8988T (cell line): ENCODE measurements around the gene BRPF1.

Source experiments
- DNase-seq: peaks from one replicate; pipeline ENCODE4 v3.0.0; 2011

BRPF1 gene

DNA sequence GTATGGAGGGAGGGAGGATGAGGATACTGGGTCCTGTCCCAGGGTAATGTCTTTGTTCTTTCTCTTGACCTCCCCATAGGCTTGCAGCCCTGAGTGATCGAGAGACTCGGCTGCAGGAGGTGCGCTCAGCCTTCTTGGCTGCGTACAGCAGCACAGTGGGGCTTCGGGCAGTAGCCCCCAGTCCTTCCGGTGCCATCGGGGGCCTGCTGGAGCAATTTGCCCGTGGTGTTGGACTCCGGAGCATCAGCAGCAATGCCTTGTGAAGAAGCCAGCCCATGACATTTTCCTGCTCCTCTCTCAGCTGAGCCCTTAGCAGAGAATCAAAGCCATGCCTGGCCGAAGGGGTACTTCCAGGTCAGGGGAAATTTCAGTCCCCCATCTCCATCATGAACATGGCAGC is 29.8 kb upstream of the BRPF1 start:
- DNase-seq: no peak

DNA sequence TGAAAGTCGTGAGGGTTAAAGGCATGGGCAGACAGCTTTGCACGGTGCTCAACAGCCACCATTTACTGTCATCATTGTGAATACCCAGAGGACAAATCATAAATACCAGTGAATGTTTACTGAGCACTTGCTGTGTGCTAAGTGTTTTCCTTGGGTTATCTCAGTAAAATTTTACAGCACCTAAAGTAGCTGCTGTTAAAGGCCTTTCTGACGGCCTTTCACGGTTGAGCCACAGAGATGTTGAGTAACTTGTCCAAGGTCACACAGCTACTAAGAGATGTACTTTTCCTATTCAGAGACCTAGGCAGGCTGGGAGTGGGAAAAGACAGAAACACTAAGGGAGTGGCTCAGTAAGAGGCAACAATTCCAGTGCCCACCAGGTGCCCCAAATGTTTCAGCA is 28.3 kb upstream of the BRPF1 start:
- DNase-seq: no peak

DNA sequence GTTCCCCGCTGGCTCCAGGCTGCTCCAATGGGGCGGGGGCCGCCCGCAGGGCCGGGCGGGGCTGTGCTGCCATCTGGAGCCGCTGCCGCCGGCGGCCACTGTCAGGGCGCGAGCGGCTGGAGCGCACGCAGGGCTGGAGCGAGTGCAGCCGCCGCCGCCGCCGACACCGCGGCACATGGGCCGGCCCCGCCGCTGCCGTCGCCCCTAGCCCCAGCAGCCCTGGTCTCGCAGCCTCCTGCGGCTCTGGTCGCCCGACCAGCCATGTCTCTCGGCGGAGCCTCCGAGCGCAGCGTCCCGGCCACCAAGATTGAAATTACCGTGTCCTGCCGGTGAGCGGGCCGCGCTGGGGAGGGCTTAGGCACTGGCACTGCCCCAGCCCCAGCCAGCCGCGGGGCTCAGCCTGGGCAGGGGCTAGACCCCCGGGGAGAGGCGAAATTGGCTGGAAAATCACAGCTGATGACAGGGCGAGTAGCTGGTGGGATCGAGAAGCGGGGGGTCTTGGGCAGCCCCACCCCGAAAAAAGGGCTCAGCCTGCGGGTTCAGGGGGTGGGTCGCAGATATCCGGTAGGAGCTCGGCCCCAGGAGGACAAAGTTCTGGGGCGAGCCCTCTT is 27.7 kb upstream of the BRPF1 start, which contains the start of gene CPNE9:
TSS of gene CPNE9 (plus strand) at position 98 of the 611 bp plus-strand sequence. CDS start at position 262, 164 bp downstream.
- DNase-seq: peak; percentile 77

DNA sequence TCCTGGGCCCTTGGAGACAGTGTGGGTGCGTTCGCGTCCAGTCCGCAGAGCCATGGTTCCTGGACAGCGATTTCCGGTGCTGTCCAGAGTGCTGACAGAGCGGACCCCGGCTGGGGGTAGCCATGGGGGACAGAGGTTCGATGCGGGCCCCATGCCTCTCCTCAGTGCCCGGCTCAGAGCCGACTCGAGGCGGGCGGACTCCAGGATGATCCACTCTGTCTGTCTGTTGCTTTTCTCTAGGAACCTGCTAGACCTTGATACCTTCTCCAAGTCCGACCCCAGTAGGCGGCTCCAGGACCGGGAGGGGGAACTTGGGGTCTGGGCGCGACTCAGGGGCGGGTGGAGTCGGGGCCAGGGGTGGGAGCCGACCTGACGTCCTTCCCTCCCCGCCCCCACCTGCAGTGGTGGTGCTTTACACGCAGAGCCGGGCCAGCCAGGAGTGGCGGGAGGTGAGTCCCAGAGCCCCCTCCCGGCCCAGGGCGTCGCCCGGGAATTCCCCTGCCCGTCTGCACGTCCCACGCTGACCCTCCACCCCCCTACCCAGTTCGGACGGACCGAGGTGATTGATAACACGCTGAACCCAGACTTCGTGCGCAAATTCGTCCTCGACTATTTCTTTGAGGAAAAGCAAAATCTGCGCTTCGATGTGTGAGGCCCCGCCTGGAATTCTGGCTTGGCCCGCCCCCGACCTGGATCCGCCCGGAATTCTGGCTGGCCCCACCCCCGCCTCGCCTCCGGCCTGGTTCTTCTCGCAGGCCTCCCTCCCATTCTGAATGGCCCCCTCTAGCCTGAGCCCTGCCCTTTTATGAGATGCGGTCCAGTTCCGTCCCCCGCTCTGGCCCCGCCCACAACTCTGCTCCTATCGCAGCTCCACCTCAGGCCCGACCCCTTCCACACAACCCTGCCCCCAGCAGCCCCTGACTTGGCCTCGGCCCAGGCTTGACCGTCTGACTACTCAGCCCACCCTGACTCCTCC is 26.9 kb upstream of the BRPF1 start:
- DNase-seq: peak; percentile 91

DNA sequence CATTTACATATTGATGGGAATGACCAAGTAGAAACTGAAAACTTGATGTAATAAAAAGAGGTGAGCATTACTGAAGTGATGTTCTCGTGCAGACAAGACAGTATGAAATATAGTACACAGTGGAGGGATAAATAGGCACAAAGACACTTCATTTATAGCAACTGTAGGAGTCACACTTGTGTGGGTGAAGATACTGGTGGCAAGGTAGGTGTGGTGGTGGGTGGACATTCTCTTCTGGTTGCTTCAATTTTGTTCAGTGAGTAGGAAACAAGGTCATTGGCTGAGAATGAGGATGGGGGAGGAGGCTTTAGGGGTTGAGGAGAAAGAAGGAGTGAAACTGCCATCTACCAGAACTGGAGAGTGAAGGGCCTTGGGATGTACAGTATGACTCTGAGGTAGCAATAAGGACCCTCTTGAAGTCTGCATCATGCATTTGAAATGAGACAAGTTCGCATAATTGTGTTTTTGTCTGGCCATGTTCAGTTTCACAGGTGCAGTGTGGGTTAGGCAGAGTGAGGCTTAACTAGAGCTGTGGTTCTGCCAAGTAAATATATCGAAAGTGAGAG is 21.3 kb upstream of the BRPF1 start:
- DNase-seq: no peak

DNA sequence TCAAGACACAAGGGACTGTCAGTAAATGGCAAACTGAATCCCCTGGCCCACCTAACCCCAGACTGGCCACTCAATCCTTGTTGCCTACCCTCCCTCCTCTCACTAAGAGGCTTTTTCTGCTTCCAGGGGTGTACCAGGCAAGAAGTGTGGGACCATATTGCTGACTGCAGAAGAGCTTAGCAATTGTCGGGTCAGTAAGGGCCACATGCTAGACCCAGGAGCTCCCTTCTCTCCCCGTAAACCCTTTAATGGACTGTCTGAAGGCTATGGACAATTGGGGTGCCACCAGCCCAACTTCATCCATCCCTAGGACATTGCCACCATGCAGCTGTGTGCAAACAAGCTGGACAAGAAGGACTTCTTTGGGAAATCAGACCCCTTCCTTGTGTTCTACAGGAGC is 19.1 kb upstream of the BRPF1 start:
- no peak for DNase-seq

DNA sequence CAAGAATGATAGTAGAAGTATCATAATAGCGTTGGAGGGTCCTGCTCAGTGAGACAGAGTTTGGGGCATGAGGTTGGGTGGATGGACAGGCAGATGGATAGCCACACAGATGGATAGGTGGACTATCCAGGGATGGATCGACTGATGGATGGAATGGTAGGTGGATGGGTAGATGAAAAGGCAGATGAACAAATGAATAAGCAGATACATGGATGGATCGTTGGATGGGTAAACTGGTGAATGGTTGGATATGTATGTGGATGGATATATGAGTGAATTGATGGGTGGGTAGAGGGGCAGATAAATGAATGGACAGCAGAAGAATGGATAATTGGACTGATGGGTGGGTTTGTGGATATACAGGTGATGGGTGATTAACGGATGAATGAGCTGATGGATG is 18.4 kb upstream of the BRPF1 start:
- no peak for DNase-seq

DNA sequence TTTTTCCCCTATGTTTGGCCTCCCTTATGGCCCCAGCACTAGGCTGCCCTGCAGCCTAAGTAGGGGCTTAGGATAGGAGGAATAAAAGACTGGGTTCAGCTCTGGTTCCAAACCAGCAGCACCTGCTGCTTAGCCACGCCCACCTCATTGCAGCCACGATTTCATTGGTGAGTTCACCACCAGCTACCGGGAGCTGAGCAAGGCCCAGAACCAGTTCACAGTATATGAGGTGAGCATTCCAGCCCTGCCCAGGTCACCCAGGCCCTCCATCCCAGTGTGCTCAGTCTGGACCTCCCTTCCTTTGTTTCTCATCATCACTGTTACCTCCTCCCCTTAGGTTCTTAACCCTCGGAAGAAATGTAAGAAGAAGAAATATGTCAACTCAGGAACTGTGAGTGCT is 16.4 kb upstream of the BRPF1 start:
- DNase-seq: no peak

DNA sequence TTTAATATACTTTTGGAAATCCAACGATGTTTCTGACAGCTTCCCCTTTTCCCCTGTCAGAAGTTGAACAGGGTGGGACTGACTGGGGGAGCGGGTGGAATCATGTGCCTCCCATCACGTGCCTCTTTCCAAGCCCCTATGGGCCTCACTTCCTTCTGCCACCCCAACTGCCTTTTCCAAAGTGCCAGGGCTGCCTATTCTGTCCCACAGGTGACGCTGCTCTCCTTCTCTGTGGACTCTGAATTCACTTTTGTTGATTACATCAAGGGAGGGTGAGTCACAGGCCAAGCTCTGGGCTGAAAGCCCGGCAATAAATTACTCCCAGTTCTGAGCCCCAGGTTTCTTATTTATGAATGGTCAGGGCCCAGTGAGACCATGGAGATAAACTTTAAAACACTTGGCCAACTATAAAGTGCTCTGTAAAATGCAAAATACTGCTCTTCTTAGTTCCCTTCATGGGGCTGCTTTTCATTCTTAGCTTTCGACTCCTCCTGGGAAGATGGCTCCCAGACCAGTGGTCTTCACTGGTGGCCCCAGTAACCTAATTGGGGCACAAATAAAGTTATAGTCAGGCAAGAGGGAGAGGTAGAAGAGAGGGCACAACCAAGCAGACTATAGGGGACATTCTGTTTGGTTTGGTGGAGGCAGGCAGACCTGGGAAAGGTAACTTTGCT is 15.6 kb upstream of the BRPF1 start:
- peak; percentile 45 for DNase-seq

DNA sequence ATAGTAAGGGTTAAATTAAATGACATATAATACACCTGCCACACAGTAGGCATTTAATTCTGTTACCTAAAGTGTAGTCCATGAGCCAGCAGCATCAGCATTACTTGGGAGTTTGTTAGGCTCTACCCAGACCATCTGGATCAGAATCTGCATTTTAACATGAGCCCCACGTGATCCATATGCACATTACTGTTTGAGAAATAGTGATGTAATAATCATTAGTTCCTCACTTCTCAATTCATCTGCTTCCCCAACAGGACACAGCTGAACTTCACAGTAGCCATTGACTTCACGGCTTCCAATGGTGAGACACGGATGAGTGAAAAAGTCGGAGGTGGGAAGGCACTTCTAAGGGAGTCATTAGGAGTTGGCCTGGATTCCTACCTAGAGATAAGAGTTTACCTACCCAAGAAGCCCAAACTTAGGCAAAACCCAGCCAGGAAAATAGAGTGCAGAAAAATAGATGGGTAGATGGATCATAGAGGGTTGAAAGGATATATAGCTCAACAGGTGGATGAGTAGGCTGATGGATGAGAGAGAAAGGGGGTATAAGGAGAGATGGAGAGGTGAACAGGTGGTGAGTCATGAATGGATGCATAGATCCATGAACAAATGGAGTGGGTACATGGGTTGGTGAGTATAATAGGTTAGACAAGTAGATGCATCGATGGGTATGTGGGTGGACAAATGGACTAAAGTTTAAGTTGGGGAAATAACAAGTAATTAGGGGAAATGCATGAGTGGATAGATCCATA is 14.6 kb upstream of the BRPF1 start:
- no peak for DNase-seq

DNA sequence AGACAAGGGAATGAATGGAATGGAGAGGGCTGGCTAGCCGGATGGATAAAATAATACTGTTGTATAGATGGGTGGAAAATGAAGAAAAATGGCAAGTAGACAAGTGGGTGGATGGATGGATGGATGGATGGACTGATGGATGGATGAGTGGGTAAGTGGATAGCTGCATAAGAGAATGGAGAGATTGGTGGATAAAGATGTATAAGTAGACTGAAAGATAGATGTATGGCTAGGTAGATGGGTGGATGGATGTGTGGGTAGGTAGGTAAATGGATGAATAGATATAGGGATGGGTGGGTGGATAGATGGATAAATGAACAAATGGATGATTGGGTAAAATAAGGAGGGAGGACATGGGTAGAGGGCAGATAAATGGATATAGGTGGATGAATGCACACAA is 14.0 kb upstream of the BRPF1 start:
- DNase-seq: no peak

DNA sequence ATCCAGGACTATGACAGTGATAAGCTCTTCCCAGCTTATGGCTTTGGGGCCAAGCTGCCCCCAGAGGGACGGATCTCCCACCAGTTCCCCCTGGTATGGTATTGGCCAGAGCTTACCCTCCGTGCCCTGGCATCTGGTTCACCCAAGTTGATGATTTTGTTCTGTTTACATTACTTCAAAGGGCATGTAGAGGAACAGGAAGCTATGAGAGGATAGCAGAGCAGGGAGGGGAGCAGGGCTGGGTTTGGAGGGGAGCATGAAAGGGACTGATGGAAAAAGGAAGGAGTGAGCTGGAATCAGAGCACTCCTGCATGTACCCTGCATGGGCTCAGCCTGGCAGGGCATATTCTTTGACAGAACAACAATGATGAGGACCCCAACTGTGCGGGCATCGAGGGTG is 13.4 kb upstream of the BRPF1 start:
- no peak for DNase-seq

DNA sequence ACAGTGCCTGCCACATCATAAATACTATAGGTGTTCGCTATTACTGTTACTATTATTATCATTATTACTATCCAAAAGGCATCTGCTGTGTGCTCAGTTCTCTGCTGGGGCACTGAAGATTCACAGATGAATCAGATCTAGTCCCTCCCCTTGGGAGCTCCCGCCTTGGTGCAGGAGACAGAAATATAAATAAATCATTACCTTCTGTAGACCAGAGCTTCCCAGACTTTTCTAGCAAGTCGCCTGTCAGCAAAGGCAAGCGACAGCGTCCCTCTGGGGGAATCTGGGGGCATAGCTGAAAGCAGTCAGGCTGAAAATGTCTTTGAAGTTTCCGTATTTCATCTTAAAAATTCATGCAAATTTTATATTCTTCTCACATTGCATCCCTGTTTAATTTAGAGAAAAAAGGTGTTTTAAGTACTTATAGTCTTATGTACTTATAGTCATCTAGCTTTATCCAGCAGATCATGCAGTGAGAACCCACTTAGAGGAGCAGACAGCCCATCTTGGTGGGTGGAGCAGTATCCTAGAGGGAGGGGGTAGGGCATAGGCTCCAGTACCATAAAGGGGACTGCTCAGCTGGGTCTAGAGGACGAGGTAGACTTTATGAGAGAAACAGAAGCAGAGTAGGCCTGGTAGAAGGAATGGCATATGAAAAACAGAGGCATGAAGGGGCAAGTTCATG is 10.4 kb upstream of the BRPF1 start:
- no peak for DNase-seq

DNA sequence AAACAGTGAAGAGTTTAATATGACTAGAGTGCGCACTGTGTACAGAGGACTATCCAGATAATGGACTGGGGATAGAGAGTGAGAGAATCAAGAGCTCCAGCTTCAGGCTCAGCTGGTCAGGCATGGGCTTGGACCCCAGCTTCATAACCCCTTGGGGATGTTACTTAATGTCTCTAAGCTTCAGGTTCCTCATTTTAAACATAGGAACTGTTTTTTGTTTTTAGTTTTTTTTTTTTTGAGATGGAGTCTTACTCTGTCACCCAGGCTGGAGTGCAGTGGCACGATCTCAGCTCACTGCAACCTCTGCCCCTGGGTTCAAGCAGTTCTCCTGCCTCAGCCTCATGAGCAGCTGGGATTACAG is 9.9 kb upstream of the BRPF1 start:
- DNase-seq: no peak

DNA sequence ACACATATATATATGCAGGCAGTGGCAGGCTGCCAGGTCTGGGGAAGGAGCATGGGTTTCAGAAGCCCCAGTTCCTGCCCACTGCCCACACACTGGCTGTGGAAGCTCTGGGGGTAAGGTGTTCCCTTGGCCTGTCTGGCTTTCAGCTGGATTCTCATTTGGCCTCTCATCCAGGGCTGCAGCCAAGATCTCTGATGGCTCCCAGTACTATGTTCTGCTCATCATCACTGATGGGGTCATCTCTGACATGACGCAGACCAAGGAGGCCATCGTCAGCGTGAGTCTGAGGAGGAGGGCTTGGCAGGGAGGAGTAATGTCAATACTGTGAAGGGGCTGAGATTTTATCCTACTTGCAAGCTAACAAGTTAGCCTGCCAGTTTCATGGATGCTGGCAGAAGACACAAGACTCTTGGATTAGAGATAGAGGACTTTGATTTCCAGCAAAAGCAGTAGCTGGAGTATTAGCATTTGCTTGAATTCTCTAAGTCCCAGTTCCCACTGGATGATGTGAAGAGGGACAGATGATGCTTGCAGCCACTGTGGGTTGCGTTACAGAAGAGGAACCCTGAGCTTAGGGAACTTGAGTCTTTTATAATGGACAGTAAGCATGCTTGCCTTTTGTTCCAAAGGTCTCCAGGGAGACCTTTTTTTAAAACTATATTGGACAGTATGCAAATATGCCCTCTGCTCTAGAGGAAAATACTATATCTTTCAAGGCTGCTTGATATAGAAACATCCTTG is 5.6 kb upstream of the BRPF1 start:
- DNase-seq: no peak

DNA sequence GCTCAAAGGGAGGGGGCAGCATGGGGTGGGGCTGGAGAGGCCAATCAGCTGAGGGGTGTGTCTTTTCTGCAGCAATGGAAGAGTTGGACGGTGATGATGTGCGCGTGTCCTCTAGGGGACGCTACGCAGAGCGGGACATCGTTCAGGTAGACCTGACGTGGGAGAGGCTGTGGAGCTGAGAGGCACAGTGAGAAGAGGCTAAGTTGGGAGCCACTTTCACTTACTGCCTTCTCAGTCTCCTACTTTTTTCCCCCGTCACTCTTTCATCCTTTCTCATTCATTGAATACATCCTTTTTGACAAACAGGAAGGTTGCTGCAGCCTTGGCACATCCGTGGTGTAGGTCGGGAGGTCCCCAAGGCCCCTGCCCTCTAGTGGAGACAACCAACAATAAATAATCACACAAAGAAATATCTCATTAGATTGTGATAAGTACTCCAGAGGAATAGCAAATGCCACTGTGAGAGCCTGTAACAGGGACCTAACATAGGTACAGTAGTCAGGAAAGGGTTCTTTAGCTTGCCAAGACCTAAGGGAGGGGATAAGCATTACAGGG is 4.4 kb upstream of the BRPF1 start:
- DNase-seq: peak; percentile 62

DNA sequence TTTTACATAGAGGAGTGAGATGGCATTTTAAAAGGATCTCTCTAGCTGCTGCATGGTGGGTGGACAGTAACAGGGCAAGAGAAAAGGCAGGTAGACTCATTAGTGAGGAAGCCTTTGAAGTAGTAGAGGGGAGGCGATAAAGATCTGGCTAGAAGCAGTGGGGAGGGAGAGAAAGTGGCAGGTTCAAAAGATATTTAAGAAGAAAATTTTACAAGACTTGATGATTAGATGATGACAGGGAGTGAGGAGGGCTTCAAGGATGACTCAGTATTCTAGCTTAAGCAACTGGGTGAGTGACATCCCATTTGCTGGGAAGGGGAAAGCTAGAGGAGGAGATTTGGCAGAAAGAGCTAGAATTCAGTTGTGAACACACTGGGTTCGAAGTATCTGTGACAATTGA is 3.8 kb upstream of the BRPF1 start:
- DNase-seq: no peak

DNA sequence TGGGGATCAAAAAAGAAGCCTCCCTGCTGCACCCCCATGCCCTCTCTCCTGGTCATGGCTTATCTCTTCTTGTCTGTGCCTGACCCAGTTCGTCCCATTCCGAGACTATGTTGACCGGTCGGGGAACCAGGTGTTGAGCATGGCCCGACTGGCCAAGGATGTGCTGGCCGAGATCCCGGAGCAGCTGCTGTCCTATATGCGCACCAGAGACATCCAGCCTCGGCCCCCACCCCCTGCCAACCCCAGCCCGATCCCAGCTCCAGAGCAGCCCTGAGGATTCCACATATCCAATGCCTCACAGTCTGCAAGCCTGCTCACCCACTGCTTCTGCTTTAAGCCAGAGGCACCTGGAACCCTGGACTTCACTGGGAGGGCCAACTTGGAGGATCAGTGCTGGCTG is 2.1 kb upstream of the BRPF1 start:
- DNase-seq: no peak

DNA sequence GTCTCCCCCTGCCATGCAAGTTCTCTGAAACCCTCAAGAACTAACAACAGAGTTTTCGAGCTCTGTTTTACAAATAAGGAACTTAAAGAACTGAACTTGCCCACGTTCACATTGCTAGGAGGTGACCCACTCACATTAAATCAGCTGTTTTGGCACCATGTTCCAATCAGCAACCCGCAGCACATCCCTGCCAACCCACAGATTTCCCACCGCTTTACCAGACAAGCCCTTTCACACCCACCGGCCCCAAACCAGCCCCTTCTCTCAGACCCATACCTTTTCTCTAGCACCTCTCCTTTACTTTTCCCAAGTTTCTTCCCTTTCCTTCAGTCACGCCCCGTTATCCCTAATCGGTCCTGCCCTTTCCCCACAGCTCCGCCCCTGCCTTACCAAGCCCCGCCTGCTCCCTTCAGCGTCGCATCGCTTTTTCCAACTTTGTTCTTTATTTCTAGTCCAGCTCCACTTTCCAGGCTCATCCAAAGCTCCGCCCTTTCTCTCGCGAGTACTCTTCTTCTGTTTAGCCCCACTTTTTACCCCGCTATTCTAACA is 804 bp upstream of the BRPF1 start:
- DNase-seq: peak; percentile 52

DNA sequence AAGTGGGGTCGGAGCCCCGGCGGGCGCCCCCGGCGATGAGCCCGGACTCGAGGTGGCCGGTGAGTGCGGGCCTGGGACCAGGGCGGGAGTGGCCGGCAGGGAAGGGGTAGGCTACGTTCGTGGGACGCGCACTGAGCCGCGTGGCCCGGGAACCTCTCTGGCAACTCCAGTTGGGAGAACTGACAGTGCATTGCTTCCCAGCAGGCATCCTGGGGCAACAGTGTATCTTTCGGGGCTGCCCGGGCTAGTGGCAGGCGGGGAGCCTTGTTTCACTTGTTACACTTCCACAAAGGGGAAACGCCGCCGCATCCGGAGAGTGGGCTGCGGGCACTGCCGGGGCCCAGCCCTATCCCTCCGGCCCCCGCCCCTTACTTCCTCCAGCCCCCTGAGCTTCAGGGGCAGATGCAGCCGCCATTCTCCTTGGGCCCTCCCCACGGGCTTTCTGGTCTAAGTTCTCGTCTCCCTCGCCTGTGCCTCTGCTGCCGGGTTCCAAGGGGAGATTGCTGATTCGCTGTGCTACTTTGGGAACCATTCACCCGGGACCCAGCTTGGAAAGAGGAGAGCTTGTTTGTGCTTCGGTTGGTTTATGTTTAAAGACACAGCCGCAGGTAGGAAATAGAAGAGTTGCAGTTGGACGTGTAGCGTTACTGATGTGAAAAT is 675 bp downstream of the BRPF1 start:
- DNase-seq: peak; percentile 45
